GM23248 (cell line): Measurements from ENCODE around the gene CADPS2. TPM values are rescaled to one million over a fixed set of nuclear protein-coding genes. Genes with fewer than 3 reads are reported as not detected.

Experiments used
- DNase-seq: peaks from one replicate; pipeline ENCODE4 v3.0.0-alpha.2; 2015
- H2AFZ ChIP-seq: fragments of 200-600 bp; sonication (generic); 2 replicates; pipeline ENCODE4 v1.6.1; 2016; ENCODE audit warnings: antibody characterized with exemption
- H3F3A ChIP-seq: fragments of 200-600 bp; sonication (generic); 2 replicates; pipeline ENCODE4 v1.6.1; 2016; ENCODE audit warnings: mild to moderate bottlenecking, antibody characterized with exemption, mixed run types; ENCODE audit not compliant: insufficient read depth
- H3K27ac ChIP-seq: fragments of 200-600 bp; sonication (generic); 2 replicates; pipeline ENCODE4 v1.5.1; 2016; ENCODE audit warnings: mild to moderate bottlenecking
- H3K27me3 ChIP-seq: fragments of 200-600 bp; sonication (generic); replicated peaks from 2 replicates; pipeline ENCODE4 v1.6.1; 2016; ENCODE audit warnings: mild to moderate bottlenecking; ENCODE audit not compliant: insufficient read depth
- H3K36me3 ChIP-seq: fragments of 200-600 bp; sonication (generic); 2 replicates; pipeline ENCODE4 v1.6.1; 2016; ENCODE audit warnings: low read depth, mild to moderate bottlenecking
- H3K4me1 ChIP-seq: fragments of 200-600 bp; sonication (generic); 2 replicates; pipeline ENCODE4 v1.6.1; 2016; ENCODE audit warnings: mild to moderate bottlenecking; ENCODE audit not compliant: insufficient read depth
- H3K4me2 ChIP-seq: fragments of 200-600 bp; sonication (generic); one replicate; pipeline ENCODE4 v1.6.1; 2016; ENCODE audit warnings: mild to moderate bottlenecking; ENCODE audit not compliant: unreplicated experiment
- H3K4me3 ChIP-seq: fragments of 200-600 bp; sonication (generic); 2 replicates; pipeline ENCODE4 v1.5.1; 2016; ENCODE audit warnings: mild to moderate bottlenecking
- H3K79me2 ChIP-seq: fragments of 200-600 bp; sonication (generic); 2 replicates; pipeline ENCODE4 v1.6.1; 2016; ENCODE audit warnings: mild to moderate bottlenecking; ENCODE audit not compliant: insufficient read depth
- H3K9ac ChIP-seq: fragments of 200-600 bp; sonication (generic); 2 replicates; pipeline ENCODE4 v1.6.1; 2016; ENCODE audit warnings: mild to moderate bottlenecking
- H3K9me2 ChIP-seq: fragments of 200-600 bp; sonication (generic); 2 replicates; pipeline ENCODE4 v1.6.1; 2016; ENCODE audit warnings: mixed run types, mild to moderate bottlenecking, moderate library complexity; ENCODE audit not compliant: insufficient read depth
- H3K9me3 ChIP-seq: fragments of 200-600 bp; sonication (generic); one replicate; pipeline ENCODE4 v1.6.1; 2017; ENCODE audit warnings: low read depth
- H4K20me1 ChIP-seq: fragments of 200-600 bp; sonication (generic); 2 replicates; pipeline ENCODE4 v1.6.0; 2016; ENCODE audit not compliant: insufficient read depth
- EZH2 ChIP-seq: fragments of 200-600 bp; sonication (generic); IDR thresholded peaks from 2 replicates; pipeline ENCODE4 v1.6.1; 2018; ENCODE audit warnings: antibody characterized with exemption, mild to moderate bottlenecking; ENCODE audit not compliant: insufficient read depth, poor library complexity, severe bottlenecking
- EZH2phosphoT487 ChIP-seq: fragments of 200-600 bp; sonication (generic); IDR thresholded peaks from 2 replicates; pipeline ENCODE4 v1.6.1; 2018; ENCODE audit warnings: antibody characterized with exemption, moderate library complexity, mild to moderate bottlenecking, low read depth; ENCODE audit not compliant: insufficient read depth
- WGBS, 2 experiments: methylation state at CpG; one replicate each; pipeline ENCODE4 v1.1.6; 2015 to 2017; ENCODE audit warnings: low lambda C conversion rate in 2 of 2, low coverage in 1 of 2; ENCODE audit errors: missing lambda C conversion rate in 2 of 2; 5-methylcytosine and 5-hydroxymethylcytosine counted together
- in situ Hi-C: fragments of 300-500 bp; cut with MboI; formaldehyde crosslinking; loops from 2 replicates; pipeline ENCODE4 v1.15.0; 2020
- polyA plus RNA-seq: library from polyadenylated mRNA; unstranded; fragments of >200 nt; fragmentation: Nextera tagmentation; extraction: Ambion mirVana; gene quantifications from 2 replicates; pipeline ENCODE4 v1.2.1, GENCODE V29; 2016
- total RNA-seq: library from RNA; depleted of rRNA; stranded (reverse); fragments of >200 nt; shearing (Covaris generic); gene quantifications from 2 replicates; pipeline ENCODE4 v1.2.3, GENCODE V29; 2014

CADPS2 gene
- total and polyA plus RNA-seq, 2 experiments from 2014 or later, result 0.06 to 0.43 TPM

GRCh38 chr7:122748195-122748594, 138.1 kb downstream of the CADPS2 start:
- TF ChIP-seq EZH2phosphoT487, result no peak
- no peak for TF ChIP-seq EZH2
- Histone ChIP-seq H3K79me2 (no peaks in the 10 kb centered on the region), H3K4me2 (no peak overlapping the region), H3F3A (no peaks in the 10 kb centered on the region), H3K4me1 (no peaks in the 10 kb centered on the region), H3K9me3 (no peaks in the 10 kb centered on the region), H4K20me1 (no peaks in the 10 kb centered on the region), H3K36me3 (no peaks in the 10 kb centered on the region), H3K9me2 (no peaks in the 10 kb centered on the region), H3K4me3 (no peak overlapping the region), H3K27ac (no peak overlapping the region), H3K9ac (no peak overlapping the region), H2AFZ (no peak overlapping the region), H3K27me3 (no peaks in the 10 kb centered on the region)
- WGBS, 2 experiments, result 6 to 10% methylated on average over 2 of the region's 2 CpGs
- no peak for DNase-seq
- in situ Hi-C loops, result no loop called here

DNA sequence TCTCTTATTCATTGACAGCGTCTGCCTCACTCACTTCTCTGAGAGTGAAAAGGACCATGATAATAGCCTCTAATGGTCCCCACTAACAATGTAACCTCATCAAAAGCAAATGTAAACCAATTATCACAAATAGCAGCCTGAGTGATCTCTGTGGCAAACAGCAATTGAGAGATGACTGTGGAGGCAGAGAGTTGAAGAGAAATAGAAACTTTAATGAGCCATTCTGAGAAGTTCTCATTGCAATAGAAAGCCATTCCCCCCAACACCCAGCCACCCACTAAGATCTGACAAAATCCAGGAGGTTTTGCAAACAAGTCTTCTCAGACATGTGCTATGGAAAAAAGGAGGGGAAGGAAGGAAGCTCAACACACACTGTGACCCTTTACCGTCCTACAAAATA, 139.3 kb downstream of the CADPS2 start:
- Histone ChIP-seq H3K79me2 (no peaks in the 10 kb centered on the region), H3K9me3 (no peaks in the 10 kb centered on the region), H3K9ac (no peak overlapping the region), H3K27ac (no peak overlapping the region), H3K4me2 (no peak overlapping the region), H3K27me3 (no peaks in the 10 kb centered on the region), H3K36me3 (no peaks in the 10 kb centered on the region), H2AFZ (no peak overlapping the region), H3K4me1 (no peaks in the 10 kb centered on the region), H3K9me2 (no peaks in the 10 kb centered on the region), H3K4me3 (no peak overlapping the region), H3F3A (no peaks in the 10 kb centered on the region), H4K20me1 (no peaks in the 10 kb centered on the region)
- in situ Hi-C loops, result no loop called here
- 8 to 19% methylated on average over 2 of the region's 2 CpGs for WGBS, 2 experiments
- no peak for DNase-seq
- no peak for TF ChIP-seq EZH2phosphoT487
- TF ChIP-seq EZH2, result no peak

GRCh38 chr7:122743211-122743610, 143.0 kb downstream of the CADPS2 start:
- H4K20me1 ChIP-seq, result no peaks in the 10 kb centered on the region

DNA sequence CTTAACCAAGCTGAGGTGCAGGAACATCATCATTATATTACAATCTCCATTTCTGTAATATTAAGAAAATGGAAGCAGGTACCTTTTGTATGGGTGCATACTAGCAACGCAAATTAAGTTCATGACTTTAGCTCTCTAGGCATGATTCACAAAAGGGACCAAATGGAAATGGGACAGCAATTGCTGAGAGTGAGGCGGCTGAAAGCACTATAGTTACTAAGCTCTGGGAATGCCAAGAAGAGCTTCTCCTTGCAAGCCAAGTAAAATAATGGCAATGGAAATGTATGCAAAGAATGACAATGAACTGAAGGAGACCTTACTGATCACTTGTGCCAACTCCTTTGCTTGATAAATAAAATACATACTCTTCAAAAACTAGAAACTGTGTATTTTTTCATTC, 147.3 kb downstream of the CADPS2 start:
- Histone ChIP-seq H3K4me2 (no peak overlapping the region), H3F3A (no peaks in the 10 kb centered on the region), H3K36me3 (no peaks in the 10 kb centered on the region), H2AFZ (no peak overlapping the region), H3K9me2 (no peaks in the 10 kb centered on the region), H3K9me3 (no peaks in the 10 kb centered on the region), H3K4me3 (no peak overlapping the region), H3K9ac (no peak overlapping the region), H3K79me2 (no peaks in the 10 kb centered on the region), H4K20me1 (no peaks in the 10 kb centered on the region), H3K27ac (no peak overlapping the region), H3K4me1 (no peaks in the 10 kb centered on the region), H3K27me3 (no peaks in the 10 kb centered on the region; the same call in 1 of the 2 replicates)
- in situ Hi-C loops, result no loop called here
- TF ChIP-seq EZH2 (no peak), EZH2phosphoT487 (no peak)
- 28 to 29% methylated on average over 2 of the region's 2 CpGs for WGBS, 2 experiments
- no peak for DNase-seq

More at GRCh38 chr7:122743211-122743610, 143.0 kb downstream of the CADPS2 start:
- no peak overlapping the region for H3K4me2 ChIP-seq
- no peak for DNase-seq
- no peaks in the 10 kb centered on the region; the same call in 1 of the 2 replicates for H3K27me3 ChIP-seq
- H3K9me2 ChIP-seq, result no peaks in the 10 kb centered on the region
- no peaks in the 10 kb centered on the region for H3K36me3 ChIP-seq
- in situ Hi-C loops, result no loop called here
- no peak overlapping the region for H3K4me3 ChIP-seq
- no peak overlapping the region for H3K9ac ChIP-seq
- H3K4me1 ChIP-seq, result no peaks in the 10 kb centered on the region
- no peaks in the 10 kb centered on the region for H3K9me3 ChIP-seq
- TF ChIP-seq EZH2, result no peak
- TF ChIP-seq EZH2phosphoT487, result no peak
- no peaks in the 10 kb centered on the region for H3F3A ChIP-seq
- no peak overlapping the region for H3K27ac ChIP-seq
- no peak overlapping the region for H2AFZ ChIP-seq
- no peaks in the 10 kb centered on the region for H3K79me2 ChIP-seq

DNA sequence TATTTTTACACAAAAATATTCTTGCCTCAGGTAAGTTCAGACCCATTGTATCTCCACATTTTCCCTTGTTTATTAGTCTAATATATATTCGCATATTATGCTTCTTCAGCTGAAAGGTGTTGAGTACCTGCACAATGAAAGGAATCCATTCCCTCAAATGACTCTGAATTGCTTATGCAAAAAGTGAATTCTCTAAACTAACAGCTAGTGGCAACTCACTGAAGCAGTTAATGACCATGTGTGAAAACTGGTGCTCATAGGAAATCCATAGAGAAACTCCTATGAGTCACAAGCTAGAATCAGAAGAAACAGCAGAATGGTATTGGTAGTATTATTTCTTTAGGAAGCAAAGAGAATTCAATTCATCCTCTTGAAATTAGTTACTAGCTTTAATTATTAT, 150.1 kb downstream of the CADPS2 start:
- H3K27me3 ChIP-seq, result no peaks in the 10 kb centered on the region; the same call in 1 of the 2 replicates
- H3K4me3 ChIP-seq, result no peak overlapping the region
- 63 to 64% methylated on average over 1 of the region's 1 CpG for WGBS, 2 experiments
- H3K9me2 ChIP-seq, result no peaks in the 10 kb centered on the region
- no peaks in the 10 kb centered on the region for H3F3A ChIP-seq
- no peaks in the 10 kb centered on the region for H3K9me3 ChIP-seq
- H3K4me2 ChIP-seq, result no peak overlapping the region
- H2AFZ ChIP-seq, result no peak overlapping the region
- no peaks in the 10 kb centered on the region for H3K36me3 ChIP-seq
- TF ChIP-seq EZH2, result no peak
- TF ChIP-seq EZH2phosphoT487, result no peak
- in situ Hi-C loops, result no loop called here
- H3K9ac ChIP-seq, result no peak overlapping the region
- no peak for DNase-seq
- no peaks in the 10 kb centered on the region for H4K20me1 ChIP-seq
- H3K27ac ChIP-seq, result no peak overlapping the region
- H3K79me2 ChIP-seq, result no peaks in the 10 kb centered on the region
- H3K4me1 ChIP-seq, result no peaks in the 10 kb centered on the region
